ENCODE results near the gene GPR132. TPM values are rescaled to one million over a fixed set of nuclear protein-coding genes. Genes with fewer than 3 reads are reported as not detected.

GPR132 gene
- total and polyA plus RNA-seq, 9 of the 15 experiments (the other 6 are each of a cell fraction or from before 2014, with no cell fraction given) = 0.01 to 1.1 (median 0.25) TPM; not detected in 1

GRCh38 chr14:105045710-105046326 is 19.4 kb downstream of the GPR132 start (continued):
- TF ChIP-seq FUS (optimal IDR thresholded peaks at IDR 0.05; ENCODE audit: low read depth, low read length) = no peak
- TF ChIP-seq IRF1 (CRISPR knock-in tag; IDR thresholded peaks at IDR 0.05; ENCODE audit: borderline replicate concordance) = no peak
- TF ChIP-seq NFIC (IDR thresholded peaks at IDR 0.05) = no peak
- peak; percentile 21 for TF ChIP-seq TBP (optimal IDR thresholded peaks at IDR 0.05; ENCODE audit: low read depth, low read length)
- no peak for TF ChIP-seq ZNF507 (tag; conservative IDR thresholded peaks at IDR 0.05)
- no peak for TF ChIP-seq GTF2A2 (tag; IDR thresholded peaks at IDR 0.05)
- TF ChIP-seq ATF7 (IDR thresholded peaks at IDR 0.05) = 0 out of 2 replicates have a peak, but pooled peaks have one; percentile 48
- no peak for TF ChIP-seq ID3 (CRISPR knock-in tag; IDR thresholded peaks at IDR 0.05)
- TF ChIP-seq ID3 (tag; IDR thresholded peaks at IDR 0.05) = no peak
- TF ChIP-seq KAT2B (IDR thresholded peaks at IDR 0.05; ENCODE audit: low read depth, low read length) = no peak
- no peak for TF ChIP-seq RBM17 (IDR thresholded peaks at IDR 0.05; ENCODE audit: borderline replicate concordance, low read depth, low read length)
- TF ChIP-seq ZNF184 (CRISPR knock-in tag; IDR thresholded peaks at IDR 0.05) = no peak
- TF ChIP-seq KLF13 (tag; IDR thresholded peaks at IDR 0.05; ENCODE audit: borderline replicate concordance, low read depth) = no peak
- no peak for TF ChIP-seq ATF3 (IDR thresholded peaks at IDR 0.05)
- no peak for TF ChIP-seq ATF3 (CRISPR knock-in tag; conservative IDR thresholded peaks at IDR 0.05)
- no peak for TF ChIP-seq FOXK1 (CRISPR knock-in tag; IDR thresholded peaks at IDR 0.05; ENCODE audit: borderline replicate concordance)
- no peak for TF ChIP-seq KDM5B (IDR thresholded peaks at IDR 0.05; ENCODE audit: insufficient replicate concordance, low read depth, low read length)
- no peak for TF ChIP-seq ZNF324 (CRISPR knock-in tag; IDR thresholded peaks at IDR 0.05)
- no peak for TF ChIP-seq ZNF121 (CRISPR knock-in tag; conservative IDR thresholded peaks at IDR 0.05)
- TF ChIP-seq ATF2 (CRISPR knock-in tag; IDR thresholded peaks at IDR 0.05) = no peak
- no peak for TF ChIP-seq MEIS2 (IDR thresholded peaks at IDR 0.05; ENCODE audit: partially characterized antibody)
- peak; percentile 91 for TF ChIP-seq XRCC5 (IDR thresholded peaks at IDR 0.05; ENCODE audit: low read depth, low read length)
- no peak for TF ChIP-seq ZFPM2 (CRISPR knock-in tag; IDR thresholded peaks at IDR 0.05)
- TF ChIP-seq ZNF707 (CRISPR knock-in tag; conservative IDR thresholded peaks at IDR 0.05) = no peak
- TF ChIP-seq ZC3H11A (IDR thresholded peaks at IDR 0.05; ENCODE audit: low read depth, low read length) = no peak
- no peak for TF ChIP-seq NR1H2 (CRISPR knock-in tag; IDR thresholded peaks at IDR 0.05)
- no peak for TF ChIP-seq MAFF (IDR thresholded peaks at IDR 0.05; ENCODE audit: low read length)
- TF ChIP-seq ZKSCAN8 (CRISPR knock-in tag; IDR thresholded peaks at IDR 0.05) = no peak
- TF ChIP-seq SLC30A9 (CRISPR knock-in tag; IDR thresholded peaks at IDR 0.05) = no peak

Measured in K562 (cell line).